Keratinocyte (primary cell): ENCODE results near the gene VPS13D. TPM values are rescaled to one million over a fixed set of nuclear protein-coding genes. Genes with fewer than 3 reads are reported as not detected.

Experiments used
- DNase-seq: peaks from one replicate; pipeline ENCODE4 v3.0.0-alpha.2; 2011; ENCODE audit warnings: low read depth, missing footprints, low spot score
- FAIRE-seq: peaks from 2 replicates; lab custom pipeline; 2011; peaks lifted over from hg19 to GRCh38; lab: Jason Lieb, UNC
- H2AFZ ChIP-seq: 2 replicates; pipeline ENCODE4 v1.6.0; 2012; ENCODE audit warnings: low read length, control low read depth, inconsistent platforms; ENCODE audit not compliant: control insufficient read depth
- H3K27ac ChIP-seq: 2 replicates; pipeline ENCODE4 v1.5.1; 2011; ENCODE audit warnings: low read length; ENCODE audit not compliant: control insufficient read depth, insufficient read depth
- H3K27me3 ChIP-seq: 3 replicates; pipeline ENCODE4 v1.6.0; 2011; ENCODE audit warnings: low read length; ENCODE audit not compliant: control insufficient read depth, insufficient read depth; ENCODE audit errors: extremely low read depth
- H3K36me3 ChIP-seq, 2 experiments: 2 replicates in 1 of 2; 3 replicates in 1 of 2; pipeline ENCODE4 v1.5.1; 2011; ENCODE audit warnings: low read length in 2 of 2, mild to moderate bottlenecking in 1 of 2; ENCODE audit not compliant: control insufficient read depth in 2 of 2, insufficient read depth in 2 of 2; ENCODE audit errors: extremely low read depth in 1 of 2
- H3K4me1 ChIP-seq: 3 replicates; pipeline ENCODE4 v1.5.1; 2011; ENCODE audit warnings: low read length; ENCODE audit not compliant: control insufficient read depth, insufficient read depth; ENCODE audit errors: extremely low read depth
- H3K4me2 ChIP-seq: 3 replicates; pipeline ENCODE4 v1.6.0; 2011; ENCODE audit warnings: low read depth, low read length; ENCODE audit not compliant: control insufficient read depth, insufficient read depth; ENCODE audit errors: extremely low read depth
- H3K4me3 ChIP-seq, 3 experiments: fragments of 200-600 bp in 1 of 3; sonication (generic) in 1 of 3; 2 replicates in 2 of 3; 3 replicates in 1 of 3; pipeline ENCODE4 v1.5.1; 2011 to 2016; ENCODE audit warnings: low read length in 3 of 3, mild to moderate bottlenecking in 3 of 3, control low read depth in 2 of 3, inconsistent platforms in 1 of 3, low read depth in 1 of 3, mixed read lengths in 1 of 3, mixed run types in 1 of 3, moderate library complexity in 1 of 3; ENCODE audit not compliant: control insufficient read depth in 2 of 3, insufficient read depth in 2 of 3; ENCODE audit errors: extremely low read depth in 1 of 3
- H3K79me2 ChIP-seq: 2 replicates; pipeline ENCODE4 v1.6.0; 2012; ENCODE audit warnings: low read length; ENCODE audit not compliant: control insufficient read depth, insufficient read depth
- H3K9ac ChIP-seq: 3 replicates; pipeline ENCODE4 v1.6.0; 2011; ENCODE audit warnings: low read length; ENCODE audit not compliant: control insufficient read depth, insufficient read depth; ENCODE audit errors: extremely low read depth
- H3K9me1 ChIP-seq: 3 replicates; pipeline ENCODE4 v1.6.0; 2011; ENCODE audit warnings: low read length; ENCODE audit not compliant: control insufficient read depth, insufficient read depth; ENCODE audit errors: extremely low read depth
- H3K9me3 ChIP-seq: 2 replicates; pipeline ENCODE4 v1.5.1; 2012; ENCODE audit warnings: low read depth, low read length; ENCODE audit not compliant: control insufficient read depth
- H4K20me1 ChIP-seq: 3 replicates; pipeline ENCODE4 v1.6.0; 2011; ENCODE audit warnings: low read length; ENCODE audit not compliant: control insufficient read depth, insufficient read depth; ENCODE audit errors: extremely low read depth
- EZH2 ChIP-seq: IDR thresholded peaks from one replicate; pipeline ENCODE4 v1.6.1; 2012; ENCODE audit warnings: inconsistent platforms, mild to moderate bottlenecking, low read length, moderate library complexity
- dilution Hi-C: fragments of 300-500 bp; cut with MboI; formaldehyde crosslinking; loops from one replicate; pipeline ENCODE4 v1.7.0; 2020; ENCODE audit warnings: low sequenced_read_pairs; ENCODE audit not compliant: extremely low pct_ligation_motif_present
- polyA plus RNA-seq, 5 experiments: library from polyadenylated mRNA; depleted of rRNA in 3 of 5; stranded (reverse) in 3 of 5; stranded (forward) in 1 of 5; unstranded in 1 of 5; fragments of >200 nt; gene quantifications; 1 replicate in 1 of 5; 2 replicates in 3 of 5; 3 replicates in 1 of 5; pipeline versions ENCODE4 v1.2.1 to v1.2.3, GENCODE V29; 2011 to 2012; ENCODE audit warnings: missing spikeins in 2 of 5, low read depth in 1 of 5, low replicate concordance in 1 of 5
- TF ChIP-seq, protein P1 (sequence below), 3 experiments: IDR thresholded peaks in 1 of 3; conservative IDR thresholded peaks in 1 of 3; optimal IDR thresholded peaks in 1 of 3; 2 replicates in 2 of 3; 3 replicates in 1 of 3; pipeline versions ENCODE3 to v1.5.1; 2011; ENCODE audit warnings: low read length in 3 of 3, mild to moderate bottlenecking in 3 of 3, moderate library complexity in 2 of 3, control low read depth in 1 of 3, inconsistent platforms in 1 of 3; ENCODE audit not compliant: insufficient read depth in 2 of 3; ENCODE audit errors: extremely low read depth in 1 of 3

The VPS13D gene
- polyA plus RNA-seq, 1 donor (not counting 4 experiments of a cell fraction or from before 2014, with no cell fraction given) = 19.0 TPM

DNA sequence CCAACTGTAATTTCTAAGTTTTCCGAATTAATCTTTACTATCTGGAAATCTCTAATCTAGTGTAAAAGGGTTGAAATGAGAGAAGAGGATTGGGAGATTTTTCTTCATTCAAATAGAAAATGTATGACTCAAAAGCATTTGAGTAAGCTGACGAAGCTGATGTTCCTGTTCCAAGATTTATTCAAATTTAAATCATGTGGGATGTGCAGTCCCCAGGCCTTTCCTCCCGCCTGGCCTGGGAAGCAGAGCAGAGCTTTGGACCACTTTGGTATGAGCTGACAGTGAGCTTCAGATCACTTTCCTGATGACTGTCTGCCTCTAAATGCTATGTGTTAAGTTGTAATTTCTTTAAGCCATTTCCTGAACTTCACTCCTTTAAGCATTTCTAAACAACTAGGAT is 196.2 kb downstream of the VPS13D start:
- no peak overlapping the region for H3K27ac ChIP-seq
- no peaks in the 10 kb centered on the region for H3K4me1 ChIP-seq
- H3K27me3 ChIP-seq = no peaks in the 10 kb centered on the region
- H3K4me2 ChIP-seq = no peak overlapping the region
- no peaks in the 10 kb centered on the region for H3K9me1 ChIP-seq
- H4K20me1 ChIP-seq = no peaks in the 10 kb centered on the region
- no peaks in the 10 kb centered on the region for H3K79me2 ChIP-seq
- peaks cover 3 to 9% of the 10 kb centered on the region in 2 experiments for H3K36me3 ChIP-seq
- H3K4me3 ChIP-seq = no peak overlapping the region
- H2AFZ ChIP-seq = no peak overlapping the region
- dilution Hi-C loops = no loop called here
- FAIRE-seq (no peak), DNase-seq (no peak)
- H3K9me3 ChIP-seq = no peaks in the 10 kb centered on the region
- H3K9ac ChIP-seq = no peak overlapping the region
- no peak for TF ChIP-seq EZH2
- TF ChIP-seq, protein P1, sequence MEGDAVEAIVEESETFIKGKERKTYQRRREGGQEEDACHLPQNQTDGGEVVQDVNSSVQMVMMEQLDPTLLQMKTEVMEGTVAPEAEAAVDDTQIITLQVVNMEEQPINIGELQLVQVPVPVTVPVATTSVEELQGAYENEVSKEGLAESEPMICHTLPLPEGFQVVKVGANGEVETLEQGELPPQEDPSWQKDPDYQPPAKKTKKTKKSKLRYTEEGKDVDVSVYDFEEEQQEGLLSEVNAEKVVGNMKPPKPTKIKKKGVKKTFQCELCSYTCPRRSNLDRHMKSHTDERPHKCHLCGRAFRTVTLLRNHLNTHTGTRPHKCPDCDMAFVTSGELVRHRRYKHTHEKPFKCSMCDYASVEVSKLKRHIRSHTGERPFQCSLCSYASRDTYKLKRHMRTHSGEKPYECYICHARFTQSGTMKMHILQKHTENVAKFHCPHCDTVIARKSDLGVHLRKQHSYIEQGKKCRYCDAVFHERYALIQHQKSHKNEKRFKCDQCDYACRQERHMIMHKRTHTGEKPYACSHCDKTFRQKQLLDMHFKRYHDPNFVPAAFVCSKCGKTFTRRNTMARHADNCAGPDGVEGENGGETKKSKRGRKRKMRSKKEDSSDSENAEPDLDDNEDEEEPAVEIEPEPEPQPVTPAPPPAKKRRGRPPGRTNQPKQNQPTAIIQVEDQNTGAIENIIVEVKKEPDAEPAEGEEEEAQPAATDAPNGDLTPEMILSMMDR (optimal IDR thresholded peaks at IDR 0.05 in 1 of 3, IDR thresholded peaks at IDR 0.05 in 1 of 3, conservative IDR thresholded peaks at IDR 0.05 in 1 of 3; ENCODE audit: extremely low read depth in 1 of 3, insufficient read depth in 2 of 3, low read length in 3 of 3) = no peak

DNA sequence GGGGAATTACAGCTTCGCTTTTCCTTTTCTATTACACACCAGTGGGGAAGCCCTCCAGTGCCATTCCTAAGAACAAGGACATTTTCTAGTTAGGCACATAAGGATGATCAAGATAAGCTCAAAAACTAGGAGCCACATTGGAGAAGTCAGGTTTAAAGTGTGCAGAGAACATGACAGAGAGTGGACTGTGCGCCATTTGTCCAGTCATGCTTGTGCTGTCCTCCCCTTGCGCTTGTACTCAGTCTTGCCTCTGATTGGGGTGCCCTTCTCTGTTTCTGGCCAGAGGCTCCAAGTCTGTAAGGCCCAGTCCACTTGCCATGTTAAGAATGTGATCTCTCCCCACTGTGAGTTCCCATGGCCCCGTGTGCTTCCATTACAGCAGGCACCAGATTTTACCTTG is 198.5 kb downstream of the VPS13D start:
- Histone ChIP-seq H3K79me2 (no peaks in the 10 kb centered on the region), H3K27me3 (no peaks in the 10 kb centered on the region), H3K9ac (no peak overlapping the region), H3K27ac (no peak overlapping the region), H3K4me3 (no peak overlapping the region), H4K20me1 (no peaks in the 10 kb centered on the region), H3K9me1 (no peaks in the 10 kb centered on the region), H3K36me3 (peaks cover 4 to 6% of the 10 kb centered on the region in 2 experiments), H3K4me2 (no peak overlapping the region), H2AFZ (no peak overlapping the region), H3K4me1 (peaks cover 1% of the 10 kb centered on the region), H3K9me3 (no peaks in the 10 kb centered on the region)
- DNase-seq (no peak), FAIRE-seq (no peak)
- dilution Hi-C loops = no loop called here
- TF ChIP-seq, protein P1 (optimal IDR thresholded peaks at IDR 0.05 in 1 of 3, IDR thresholded peaks at IDR 0.05 in 1 of 3, conservative IDR thresholded peaks at IDR 0.05 in 1 of 3; ENCODE audit: extremely low read depth in 1 of 3, insufficient read depth in 2 of 3, low read length in 3 of 3) = no peak
- no peak for TF ChIP-seq EZH2
